ENCODE results near the gene WIPF1.
A peak's percentile ranks its signal among the peaks of the same experiment; 100 is the strongest.

The WIPF1 gene

DNA sequence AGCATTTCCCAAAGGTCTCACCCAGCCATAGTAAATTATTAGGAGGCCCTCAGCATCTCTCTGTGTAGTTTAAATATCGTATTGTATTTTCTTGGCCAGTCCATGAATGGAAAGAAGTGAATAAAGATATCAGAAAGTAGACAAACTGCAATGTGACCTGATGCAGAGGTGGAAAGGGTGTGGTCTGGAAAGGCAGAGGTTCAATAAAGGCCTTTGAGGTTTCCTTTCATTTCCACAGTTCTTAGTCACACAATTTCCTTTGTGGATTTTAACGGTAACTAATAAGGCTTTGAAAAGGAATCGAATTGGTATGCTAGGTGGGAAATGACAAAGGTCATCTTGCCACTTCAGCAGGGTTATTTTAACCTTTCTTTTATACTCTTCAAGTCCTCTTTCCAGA is 20.1 kb upstream of the WIPF1 start:
- TF ChIP-seq ZFX (IDR thresholded peaks at IDR 0.05) = no peak
- TF ChIP-seq, protein P1, sequence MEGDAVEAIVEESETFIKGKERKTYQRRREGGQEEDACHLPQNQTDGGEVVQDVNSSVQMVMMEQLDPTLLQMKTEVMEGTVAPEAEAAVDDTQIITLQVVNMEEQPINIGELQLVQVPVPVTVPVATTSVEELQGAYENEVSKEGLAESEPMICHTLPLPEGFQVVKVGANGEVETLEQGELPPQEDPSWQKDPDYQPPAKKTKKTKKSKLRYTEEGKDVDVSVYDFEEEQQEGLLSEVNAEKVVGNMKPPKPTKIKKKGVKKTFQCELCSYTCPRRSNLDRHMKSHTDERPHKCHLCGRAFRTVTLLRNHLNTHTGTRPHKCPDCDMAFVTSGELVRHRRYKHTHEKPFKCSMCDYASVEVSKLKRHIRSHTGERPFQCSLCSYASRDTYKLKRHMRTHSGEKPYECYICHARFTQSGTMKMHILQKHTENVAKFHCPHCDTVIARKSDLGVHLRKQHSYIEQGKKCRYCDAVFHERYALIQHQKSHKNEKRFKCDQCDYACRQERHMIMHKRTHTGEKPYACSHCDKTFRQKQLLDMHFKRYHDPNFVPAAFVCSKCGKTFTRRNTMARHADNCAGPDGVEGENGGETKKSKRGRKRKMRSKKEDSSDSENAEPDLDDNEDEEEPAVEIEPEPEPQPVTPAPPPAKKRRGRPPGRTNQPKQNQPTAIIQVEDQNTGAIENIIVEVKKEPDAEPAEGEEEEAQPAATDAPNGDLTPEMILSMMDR (conservative IDR thresholded peaks at IDR 0.05) = no peak
- H3K27ac ChIP-seq = no peak overlapping the region

DNA sequence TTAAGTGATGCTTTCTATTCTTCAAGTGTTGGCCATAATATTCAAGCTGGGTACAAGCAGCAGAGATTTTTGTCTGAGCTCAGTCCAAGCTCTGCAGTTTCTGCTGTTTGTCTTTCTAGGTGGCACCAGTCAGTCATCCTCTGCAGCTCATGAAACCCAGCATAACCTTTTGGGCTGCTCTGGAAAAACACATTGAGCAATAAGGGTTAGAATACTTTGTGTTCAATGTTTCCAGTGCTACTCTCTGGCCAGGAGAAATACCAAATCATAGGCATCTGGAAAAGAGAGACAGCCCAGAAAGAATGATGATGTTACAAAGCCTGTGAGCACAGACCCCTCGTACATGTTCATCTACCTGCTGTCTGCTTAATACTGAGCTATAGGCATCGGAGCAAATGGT is 19.5 kb upstream of the WIPF1 start:
- TF ChIP-seq, protein P1 (conservative IDR thresholded peaks at IDR 0.05) = peak; percentile 13
- TF ChIP-seq ZFX (IDR thresholded peaks at IDR 0.05) = no peak
- H3K27ac ChIP-seq = no peak overlapping the region

DNA sequence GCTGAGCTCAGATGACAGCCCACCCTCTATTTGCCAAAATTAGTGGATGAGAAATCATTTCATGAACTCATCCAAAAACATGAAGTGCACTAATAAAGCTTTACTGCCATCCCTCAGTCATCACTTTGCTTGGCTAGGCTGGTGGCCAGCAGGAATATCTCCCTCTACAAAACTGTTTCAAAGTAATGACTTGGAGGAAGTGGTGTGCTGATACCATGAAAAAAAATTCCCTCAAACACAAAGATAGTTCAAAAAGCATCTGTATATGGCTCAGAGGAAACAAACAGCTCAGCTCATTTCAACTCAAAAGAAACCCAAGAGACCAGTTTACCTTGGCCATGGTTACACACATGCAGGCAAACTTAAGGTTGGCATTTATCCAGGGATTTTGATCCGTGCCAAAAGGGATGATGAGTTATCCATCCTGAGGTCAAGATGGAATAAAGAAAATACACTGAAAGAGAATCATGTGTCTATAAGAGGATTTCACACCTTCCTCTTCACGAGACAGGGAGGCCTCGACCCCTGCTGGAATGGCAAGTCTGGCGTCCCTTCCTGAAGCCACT is 18.4 kb upstream of the WIPF1 start:
- TF ChIP-seq ZFX (IDR thresholded peaks at IDR 0.05) = no peak
- TF ChIP-seq, protein P1 (conservative IDR thresholded peaks at IDR 0.05) = no peak
- no peak overlapping the region for H3K27ac ChIP-seq

DNA sequence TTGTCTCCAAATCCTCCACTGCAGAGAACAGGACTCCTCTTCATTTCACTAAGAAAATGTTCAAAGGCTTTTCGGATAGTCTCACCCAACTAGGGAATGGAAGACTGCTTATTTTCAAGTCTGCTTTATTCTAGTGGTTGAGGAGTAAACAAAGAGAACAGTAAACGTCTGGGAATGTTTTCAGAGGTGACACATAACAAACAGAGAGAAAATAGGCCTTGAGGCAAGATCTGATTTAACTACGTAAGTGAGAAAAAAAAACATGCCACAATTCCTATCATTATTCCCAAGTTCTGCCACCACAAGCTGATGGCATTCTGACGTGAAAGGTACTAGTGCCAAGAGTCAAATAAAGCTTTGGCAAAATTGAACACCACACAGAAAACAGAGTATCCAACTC is 16.7 kb upstream of the WIPF1 start:
- TF ChIP-seq, protein P1 (conservative IDR thresholded peaks at IDR 0.05) = no peak
- TF ChIP-seq ZFX (IDR thresholded peaks at IDR 0.05) = no peak
- H3K27ac ChIP-seq = no peak overlapping the region

DNA sequence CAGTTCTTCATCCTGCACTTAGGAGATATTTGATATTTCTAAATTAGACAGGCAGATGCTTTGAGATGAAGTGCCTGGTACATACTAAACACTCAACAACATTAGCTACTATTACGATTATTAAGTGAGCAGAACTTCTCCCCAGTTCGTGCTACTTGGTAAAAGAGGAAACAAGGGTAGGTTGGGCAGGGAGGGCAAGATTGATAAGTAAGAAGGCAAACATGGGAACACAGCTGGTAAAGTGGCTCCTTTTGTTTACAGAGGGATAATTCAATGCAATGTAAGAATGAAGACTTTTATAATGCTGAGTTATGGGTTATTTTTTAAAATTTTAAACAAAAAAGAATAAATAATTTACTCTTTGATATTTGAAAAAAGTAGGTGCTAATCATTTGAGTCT is 15.9 kb upstream of the WIPF1 start:
- H3K27ac ChIP-seq = no peak overlapping the region

DNA sequence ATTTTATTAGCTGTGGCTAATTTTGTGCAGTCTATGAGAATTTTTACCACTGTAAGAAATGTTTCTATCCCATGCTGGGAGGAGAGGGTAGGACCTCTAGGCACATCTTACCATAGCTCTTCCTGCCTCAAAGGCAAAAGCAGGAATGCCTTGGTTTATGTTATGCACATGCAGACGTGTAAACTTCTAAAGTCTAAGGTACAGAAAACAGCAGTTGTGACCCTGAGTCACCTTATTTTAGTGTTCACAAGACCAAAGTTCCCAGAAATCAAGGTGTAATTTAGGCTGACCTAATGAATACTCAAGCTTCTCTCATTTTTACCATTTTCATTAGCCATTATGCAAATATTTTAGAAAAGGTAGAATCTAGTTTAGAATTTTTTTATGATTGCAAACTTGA is 15.4 kb upstream of the WIPF1 start:
- TF ChIP-seq, protein P1 (conservative IDR thresholded peaks at IDR 0.05) = no peak
- no peak for TF ChIP-seq ZFX (IDR thresholded peaks at IDR 0.05)
- H3K27ac ChIP-seq = no peak overlapping the region

More for the DNA sequence above, 15.9 kb upstream of the WIPF1 start:
- TF ChIP-seq ZFX (IDR thresholded peaks at IDR 0.05) = no peak
- TF ChIP-seq, protein P1 (conservative IDR thresholded peaks at IDR 0.05) = no peak

DNA sequence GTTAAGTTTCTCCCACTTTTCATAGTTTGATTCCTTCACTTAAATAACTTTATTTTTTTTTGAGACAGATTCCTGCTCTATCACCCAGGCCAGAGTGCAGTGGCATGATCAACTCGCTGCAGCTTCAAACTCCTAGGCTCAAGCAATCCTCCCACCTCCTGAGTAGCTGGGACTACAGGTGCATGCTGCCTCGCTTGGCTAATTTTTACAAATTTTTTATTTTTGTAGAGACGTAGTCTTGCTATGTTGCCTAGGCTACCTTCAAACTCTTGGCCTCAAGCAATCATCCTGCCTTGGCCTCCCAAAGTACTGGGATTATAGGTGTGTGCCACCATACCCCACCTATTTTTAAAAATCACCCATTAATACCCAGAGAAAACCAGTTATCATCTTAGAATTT is 14.2 kb upstream of the WIPF1 start:
- TF ChIP-seq ZFX (IDR thresholded peaks at IDR 0.05) = no peak
- TF ChIP-seq, protein P1 (conservative IDR thresholded peaks at IDR 0.05) = no peak
- H3K27ac ChIP-seq = no peak overlapping the region

All from C4-2B (cell line).